Endothelial cell of umbilical vein (primary cell): ENCODE measurements around the gene FRMD4A. TPM values are rescaled to one million over a fixed set of nuclear protein-coding genes. Genes with fewer than 3 reads are reported as not detected.
A peak's percentile ranks its signal among the peaks of the same experiment; 100 is the strongest.

Source experiments
- BruUV-seq: library from RNA; stranded (reverse); fragments of 400-500 nt; replicated peaks from 2 replicates; lab custom pipeline; 2021; lab: Mats Ljungman, UMichigan
- CTCF ChIA-PET: fragments of 300-600, 350-600 bp; sonication (Branson Sonifier 250); formaldehyde crosslinking; loops from one replicate; lab custom pipeline; 2021; ENCODE audit warnings: antibody characterized with exemption, inconsistent platforms; lab: Charles Lee
- POLR2A ChIA-PET: fragments of 300-600, 350-600 bp; sonication (Branson Sonifier 250); formaldehyde crosslinking; loops from one replicate; lab custom pipeline; 2021; ENCODE audit warnings: antibody characterized with exemption, inconsistent platforms; lab: Charles Lee
- DNase-seq: peaks from one replicate; pipeline ENCODE4 v3.0.0-alpha.2; 2011; ENCODE audit warnings: low read depth, low spot score
- FAIRE-seq: peaks from 2 replicates; lab custom pipeline; 2011; peaks lifted over from hg19 to GRCh38; lab: Jason Lieb, UNC
- H2AFZ ChIP-seq: 2 replicates; pipeline ENCODE4 v1.6.0; 2012; ENCODE audit warnings: low read depth, low read length, control low read depth, inconsistent platforms
- H3K27ac ChIP-seq: 2 replicates; pipeline ENCODE4 v1.5.1; 2011; ENCODE audit warnings: low read depth, mild to moderate bottlenecking, control low read depth, low read length, moderate library complexity; ENCODE audit not compliant: insufficient read depth
- H3K27me3 ChIP-seq, 2 experiments: 2 replicates each; pipeline versions ENCODE4 v1.6.0 to v1.6.1; 2011; ENCODE audit warnings: low read length in 2 of 2, mixed read lengths in 1 of 2; ENCODE audit not compliant: control insufficient read depth in 2 of 2, insufficient read depth in 2 of 2
- H3K36me3 ChIP-seq, 2 experiments: 2 replicates in 1 of 2; 3 replicates in 1 of 2; pipeline ENCODE4 v1.5.1; 2011; ENCODE audit warnings: low read length in 2 of 2, mild to moderate bottlenecking in 1 of 2, moderate library complexity in 1 of 2; ENCODE audit not compliant: control insufficient read depth in 2 of 2, insufficient read depth in 2 of 2; ENCODE audit errors: extremely low read depth in 1 of 2
- H3K4me1 ChIP-seq: 3 replicates; pipeline ENCODE4 v1.5.1; 2011; ENCODE audit warnings: mild to moderate bottlenecking, low read length; ENCODE audit not compliant: control insufficient read depth, insufficient read depth; ENCODE audit errors: extremely low read depth
- H3K4me2 ChIP-seq: 2 replicates; pipeline ENCODE4 v1.6.1; 2011; ENCODE audit warnings: low read length, control low read depth, mixed read lengths; ENCODE audit not compliant: insufficient read depth
- H3K4me3 ChIP-seq, 3 experiments: fragments of 200-600 bp in 1 of 3; sonication (generic), shearing (Covaris generic) in 1 of 3; replicated peaks in 1 of 3; 2 replicates each; pipeline ENCODE4 v1.5.1; 2011 to 2016; ENCODE audit warnings: control low read depth in 3 of 3, low read length in 3 of 3, mild to moderate bottlenecking in 2 of 3, inconsistent platforms in 1 of 3, low read depth in 1 of 3, moderate library complexity in 1 of 3; ENCODE audit not compliant: insufficient read depth in 1 of 3
- H3K79me2 ChIP-seq: 2 replicates; pipeline ENCODE4 v1.6.0; 2012; ENCODE audit warnings: low read length, inconsistent platforms; ENCODE audit not compliant: control insufficient read depth, insufficient read depth
- H3K9ac ChIP-seq: replicated peaks from 2 replicates; pipeline ENCODE3; 2011; ENCODE audit warnings: low read length, control low read depth; ENCODE audit not compliant: insufficient read depth; ENCODE audit errors: extremely low read depth
- H3K9me1 ChIP-seq: replicated peaks from 3 replicates; pipeline ENCODE4 v1.6.0; 2011; ENCODE audit warnings: mild to moderate bottlenecking, low read length; ENCODE audit not compliant: control insufficient read depth, insufficient read depth; ENCODE audit errors: extremely low read depth
- H3K9me3 ChIP-seq: replicated peaks from 2 replicates; pipeline ENCODE4 v1.5.1; 2012; ENCODE audit warnings: low read length, inconsistent platforms; ENCODE audit not compliant: control insufficient read depth, insufficient read depth
- H4K20me1 ChIP-seq: replicated peaks from 2 replicates; pipeline ENCODE3; 2011; ENCODE audit warnings: mild to moderate bottlenecking, low read length; ENCODE audit not compliant: control insufficient read depth, insufficient read depth; ENCODE audit errors: extremely low read depth
- CTCF ChIP-seq, 2 donors: IDR thresholded peaks; 1 replicate in 1 of 2; 2 replicates in 1 of 2; pipeline ENCODE4 v1.5.1; 2011; ENCODE audit warnings: low read length in 2 of 2, mild to moderate bottlenecking in 2 of 2, moderate library complexity in 2 of 2, control low read depth in 1 of 2, inconsistent platforms in 1 of 2, low read depth in 1 of 2; ENCODE audit not compliant: insufficient read depth in 1 of 2; ENCODE audit errors: extremely low read depth in 1 of 2
- EZH2 ChIP-seq: IDR thresholded peaks from 2 replicates; pipeline ENCODE4 v1.6.1; 2012; ENCODE audit warnings: borderline replicate concordance, low read depth, mild to moderate bottlenecking, moderate library complexity, low read length, inconsistent platforms; ENCODE audit not compliant: severe bottlenecking
- FOS ChIP-seq: IDR thresholded peaks from 2 replicates; pipeline ENCODE4 v1.6.1; 2011; ENCODE audit warnings: mild to moderate bottlenecking, low read length, moderate library complexity, borderline replicate concordance; ENCODE audit not compliant: insufficient read depth
- GATA2 ChIP-seq: IDR thresholded peaks from 2 replicates; pipeline ENCODE4 v1.7.0; 2011; ENCODE audit warnings: low read depth, mild to moderate bottlenecking, moderate library complexity, mixed read lengths, low read length; ENCODE audit not compliant: insufficient read length, insufficient read depth
- JUN ChIP-seq: IDR thresholded peaks from 2 replicates; pipeline ENCODE4 v1.6.1; 2011; ENCODE audit warnings: borderline replicate concordance, low read depth; ENCODE audit not compliant: insufficient read length, insufficient read depth
- MAX ChIP-seq: IDR thresholded peaks from 2 replicates; pipeline ENCODE4 v1.6.1; 2011; ENCODE audit not compliant: insufficient read depth, insufficient read length
- MYC ChIP-seq: IDR thresholded peaks from one replicate; pipeline ENCODE4 v1.6.1; 2011; ENCODE audit warnings: mild to moderate bottlenecking, low read depth, low read length
- POLR2A ChIP-seq: IDR thresholded peaks from 2 replicates; pipeline ENCODE4 v1.6.1; 2012; ENCODE audit warnings: low read depth, mild to moderate bottlenecking, control low read depth, low read length
- POLR2AphosphoS5 ChIP-seq: IDR thresholded peaks from 2 replicates; pipeline ENCODE4 v1.6.1; 2012; ENCODE audit warnings: low read depth, mild to moderate bottlenecking, control low read depth, low read length, moderate library complexity; ENCODE audit not compliant: insufficient read depth
- dilution Hi-C: fragments of 300-500 bp; cut with MboI; formaldehyde crosslinking; loops from one replicate; pipeline ENCODE4 v1.15.0; 2019; ENCODE audit warnings: low sequenced_read_pairs; ENCODE audit not compliant: extremely low pct_ligation_motif_present
- intact Hi-C: fragments of 100-400 bp; cut with micrococcal nuclease; formaldehyde crosslinking; loops from one replicate; pipeline ENCODE4 v1.10.0; 2022
- polyA plus RNA-seq, 4 experiments: library from polyadenylated mRNA; depleted of rRNA in 3 of 4; stranded (reverse) in 3 of 4; unstranded in 1 of 4; fragments of >200 nt; gene quantifications; 2 replicates each; pipeline versions ENCODE4 v1.2.1 to v1.2.3, GENCODE V29; 2011 to 2012; ENCODE audit warnings: missing spikeins in 1 of 4
- total RNA-seq: library from RNA; stranded (reverse); gene quantifications from 2 replicates; pipeline ENCODE4 v1.2.3, GENCODE V29; 2021

FRMD4A gene
- total and polyA plus RNA-seq, 2 donors (not counting 3 experiments of a cell fraction or from before 2014, with no cell fraction given) = 123 to 148 TPM

- CTCF ChIA-PET = no interaction called here
- no peak for TF ChIP-seq JUN
- no peak for TF ChIP-seq FOS
- no peak for TF ChIP-seq EZH2
- TF ChIP-seq MAX = no peak
- TF ChIP-seq CTCF (IDR thresholded peaks at IDR 0.05; ENCODE audit: extremely low read depth in 1 of 2, insufficient read depth in 1 of 2, low read depth in 1 of 2, low read length in 2 of 2) = no peak
- no peak for TF ChIP-seq POLR2AphosphoS5
- no peak for TF ChIP-seq POLR2A
- no peak for TF ChIP-seq GATA2
- TF ChIP-seq MYC = no peak
- no peaks in the 10 kb centered on the region for H3K9me1 ChIP-seq
- H3K79me2 ChIP-seq = no peaks in the 10 kb centered on the region
- BruUV-seq = no TSS peak
- H3K9me3 ChIP-seq = no peaks in the 10 kb centered on the region
- no peaks in the 10 kb centered on the region for H4K20me1 ChIP-seq
- no peak overlapping the region for H2AFZ ChIP-seq
- intact Hi-C loops (loop anchor here (5.0 kb wide), 1 partner anchor 50 kb away; no protein-coding TSS in a partner anchor), dilution Hi-C loops (no loop called here)
- no peak for DNase-seq
- H3K4me3 ChIP-seq = no peak overlapping the region
- no peaks in the 10 kb centered on the region for H3K36me3 ChIP-seq
- H3K27me3 ChIP-seq = peaks cover 26 to 31% of the 10 kb centered on the region in 2 experiments
- POLR2A ChIA-PET = no interaction called here
- no peak overlapping the region for H3K4me2 ChIP-seq
- no peaks in the 10 kb centered on the region for H3K4me1 ChIP-seq
- FAIRE-seq = peak; percentile 15
- no peak overlapping the region for H3K9ac ChIP-seq
- no peak overlapping the region for H3K27ac ChIP-seq
Observed at GRCh38 chr10:14162629-14163344, 167.9 kb downstream of the FRMD4A start.
